GM18498 (cell line): Measurements from ENCODE around the gene IMP3.
"Not testable (repeated sequence)": the region's sequence is repeated elsewhere in the genome, so short reads cannot be mapped to it uniquely, and the experiment has no call there.

Source experiments
- ATAC-seq: cut with Tn5 transposase; IDR thresholded peaks from one replicate; pipeline ENCODE4 v1.9.1; 2021; ENCODE audit warnings: mild to moderate bottlenecking, moderate library complexity; ENCODE audit not compliant: unreplicated experiment

Gene IMP3

DNA sequence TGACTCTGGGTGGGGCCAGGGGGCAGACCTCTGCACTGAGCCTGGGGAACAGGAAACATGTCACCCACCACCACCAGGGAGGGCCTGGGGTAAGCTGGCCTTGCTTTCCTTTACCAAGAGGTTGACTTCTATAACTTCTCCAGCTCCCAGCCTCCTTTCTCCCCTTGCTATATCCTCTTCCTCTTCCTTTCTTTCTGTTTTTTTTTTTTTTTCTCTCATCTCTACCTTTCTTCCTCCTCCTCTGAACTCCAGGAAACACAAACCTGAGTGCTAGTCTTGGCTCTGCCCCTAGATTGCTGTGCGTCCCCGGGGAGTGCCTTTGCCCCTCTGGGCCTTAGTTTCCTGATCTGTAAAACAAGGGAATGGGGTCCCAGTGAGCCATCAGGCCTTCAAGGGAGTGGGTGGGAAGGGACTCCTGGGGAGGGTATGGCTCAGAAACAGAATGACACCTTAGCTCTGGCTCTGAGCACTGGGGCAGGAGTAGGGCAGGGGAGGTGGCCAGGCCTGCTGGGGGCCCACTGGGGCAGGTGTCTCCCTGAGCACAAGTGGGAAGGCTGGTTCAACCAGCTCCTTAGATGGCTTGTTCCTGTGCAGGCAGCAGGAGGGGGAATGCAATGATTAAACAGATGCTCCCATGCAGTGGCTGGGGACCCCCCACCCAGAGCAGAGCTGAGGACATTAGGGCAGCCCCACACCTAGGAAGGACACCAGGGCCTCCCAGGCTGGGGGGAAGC lies 12.0 kb upstream of the IMP3 start:
- ATAC-seq = no peak

- ATAC-seq = no peak
Observed at GRCh38 chr15:75650908-75651809, 11.1 kb upstream of the IMP3 start.

GRCh38 chr15:75649848-75650247 lies 9.8 kb upstream of the IMP3 start:
- ATAC-seq = no peak

DNA sequence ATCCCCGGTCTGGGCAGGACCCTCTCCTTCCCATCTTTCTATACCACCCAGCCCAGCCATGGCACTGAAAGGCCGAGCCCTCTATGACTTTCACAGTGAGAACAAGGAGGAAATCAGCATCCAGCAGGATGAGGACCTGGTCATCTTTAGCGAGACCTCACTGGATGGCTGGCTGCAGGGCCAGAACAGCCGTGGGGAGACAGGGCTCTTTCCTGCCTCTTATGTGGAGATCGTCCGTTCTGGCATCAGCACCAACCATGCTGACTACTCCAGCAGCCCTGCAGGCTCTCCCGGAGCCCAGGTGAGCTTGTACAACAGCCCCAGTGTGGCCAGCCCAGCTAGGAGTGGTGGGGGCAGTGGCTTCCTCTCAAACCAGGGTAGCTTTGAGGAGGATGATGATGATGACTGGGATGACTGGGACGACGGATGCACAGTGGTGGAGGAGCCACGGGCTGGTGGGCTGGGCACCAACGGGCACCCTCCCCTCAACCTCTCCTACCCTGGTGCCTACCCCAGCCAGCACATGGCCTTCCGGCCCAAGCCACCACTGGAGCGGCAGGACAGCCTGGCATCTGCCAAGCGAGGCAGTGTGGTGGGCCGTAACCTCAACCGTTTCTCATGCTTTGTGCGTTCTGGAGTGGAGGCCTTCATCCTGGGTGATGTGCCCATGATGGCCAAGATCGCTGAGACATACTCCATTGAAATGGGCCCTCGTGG lies 9.2 kb upstream of the IMP3 start:
- ATAC-seq = no peak

GRCh38 chr15:75648156-75649000 lies 8.4 kb upstream of the IMP3 start:
- no peak for ATAC-seq

- peak; percentile 67 for ATAC-seq
Observed at GRCh38 chr15:75647370-75648155, 7.5 kb upstream of the IMP3 start, which contains the start of gene SNX33. Gene SNX33, plus strand, starts transcription at chr15:75647912. Its CDS starts 1,191 bp downstream, at chr15:75649103.

- no peak for ATAC-seq
Observed at GRCh38 chr15:75646944-75647364, 6.9 kb upstream of the IMP3 start.

- no peak for ATAC-seq
Observed at GRCh38 chr15:75646112-75646943, 6.3 kb upstream of the IMP3 start.

DNA sequence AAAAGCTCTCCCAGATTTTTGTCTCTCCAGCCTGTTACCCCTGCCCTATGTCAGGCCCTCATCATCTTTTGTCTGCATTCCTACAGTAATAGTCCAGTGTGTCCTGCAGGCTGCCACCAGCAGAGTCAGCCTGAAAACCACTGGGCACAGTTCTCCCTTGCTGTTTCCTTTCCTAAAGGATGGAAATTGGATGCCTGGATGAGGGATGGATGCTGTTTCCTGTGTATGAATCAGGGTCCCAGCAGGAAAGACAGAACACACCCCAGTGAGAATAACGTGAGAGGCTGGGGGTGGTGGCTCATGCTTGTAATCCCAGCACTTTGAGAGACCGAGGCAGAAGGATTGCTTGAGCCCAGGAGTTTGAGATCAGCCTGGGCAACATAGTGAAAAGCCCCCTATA lies 4.4 kb upstream of the IMP3 start:
- ATAC-seq = no peak

GRCh38 chr15:75641603-75642002 lies 1.6 kb upstream of the IMP3 start:
- no peak for ATAC-seq

- no peak for ATAC-seq
Observed at GRCh38 chr15:75641179-75641503, 1.1 kb upstream of the IMP3 start.

GRCh38 chr15:75640483-75641178 lies 607 bp upstream of the IMP3 start:
- ATAC-seq = peak; percentile 32

DNA sequence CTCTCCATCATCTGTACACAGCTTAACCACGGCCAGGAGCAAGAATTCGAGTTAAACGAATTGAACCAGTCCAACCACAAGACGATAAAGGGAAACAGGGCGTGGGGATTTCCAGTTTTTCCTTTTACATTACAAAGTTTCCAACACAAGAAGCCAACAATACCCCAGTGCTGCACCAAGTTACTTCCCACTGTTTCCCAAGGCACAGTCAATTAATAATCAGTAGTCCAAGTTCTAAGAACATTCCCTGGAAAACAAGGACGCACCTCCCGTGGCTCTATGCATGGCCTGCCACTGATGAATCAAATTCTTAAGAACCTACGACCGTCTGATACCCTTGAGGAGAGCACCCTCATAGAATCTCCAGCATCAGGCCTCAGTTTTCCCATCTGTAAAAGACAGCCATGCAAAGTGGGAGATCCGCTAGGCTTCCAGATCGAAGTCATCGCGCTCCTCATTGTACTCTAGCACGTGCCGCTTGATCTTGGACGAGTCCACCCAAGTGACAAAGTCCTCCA lies 774 bp downstream of the IMP3 start:
- no peak for ATAC-seq

- no peak for ATAC-seq
Observed at GRCh38 chr15:75637245-75638009, 2.6 kb downstream of the IMP3 start.

DNA sequence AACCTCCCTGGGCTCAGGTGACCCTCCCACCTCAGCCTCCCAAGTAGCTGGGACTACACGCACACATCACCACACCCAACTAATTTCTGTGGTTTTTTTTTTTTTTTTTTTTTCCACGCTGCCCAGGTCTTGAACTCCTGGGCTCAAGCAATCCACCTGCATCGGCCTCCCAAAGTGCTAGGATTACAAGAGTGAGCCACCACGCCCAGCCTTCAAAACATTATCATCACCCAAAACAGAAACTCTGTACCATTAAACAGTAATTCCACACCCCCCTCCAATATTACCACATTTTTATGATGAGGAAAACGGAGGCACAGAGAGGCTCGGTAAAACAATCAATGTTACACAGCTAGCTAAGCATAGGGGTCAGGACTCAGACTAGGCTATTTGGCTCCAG lies 4.0 kb downstream of the IMP3 start:
- ATAC-seq = no peak

GRCh38 chr15:75633922-75634321 lies 6.1 kb downstream of the IMP3 start:
- ATAC-seq = not testable (repeated sequence)

DNA sequence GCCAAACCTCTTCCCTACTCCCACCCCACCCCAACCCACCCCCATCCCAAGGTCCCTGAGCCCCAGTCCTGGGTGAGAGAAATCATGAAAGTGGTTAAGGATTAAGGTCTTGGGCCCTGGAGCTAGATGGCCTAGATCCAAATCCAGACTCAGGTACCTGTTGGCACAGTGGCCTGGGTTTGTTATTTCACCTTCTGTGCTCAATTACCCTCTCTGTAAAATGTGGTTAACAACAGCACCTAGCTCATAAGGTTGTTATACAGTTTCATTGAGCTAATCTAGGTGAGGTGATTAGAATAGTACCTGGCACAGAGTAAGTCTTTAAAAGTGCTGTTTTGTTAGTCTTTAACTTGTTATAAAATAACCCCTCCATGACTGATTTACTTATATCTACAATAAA lies 8.1 kb downstream of the IMP3 start:
- no peak for ATAC-seq
